Fibroblast of the aortic adventitia (primary cell): ENCODE data around the gene NBPF11. TPM values are rescaled to one million over a fixed set of nuclear protein-coding genes. Genes with fewer than 3 reads are reported as not detected.
"Not testable (repeated sequence)": the region's sequence is repeated elsewhere in the genome, so short reads cannot be mapped to it uniquely, and the experiment has no call there.

Experiments used
- DNase-seq: peaks from one replicate; pipeline ENCODE4 v3.0.0-alpha.2; 2010; ENCODE audit warnings: low read depth
- H3K4me3 ChIP-seq: 2 replicates; pipeline ENCODE4 v1.5.1; 2011; ENCODE audit warnings: low read depth, mild to moderate bottlenecking, control low read depth, low read length, moderate library complexity
- total RNA-seq: library from RNA; depleted of rRNA; stranded (reverse); fragments of >200 nt; gene quantifications from 2 replicates; pipeline ENCODE4 v1.2.3, GENCODE V29; 2012; ENCODE audit warnings: low replicate concordance
- TF ChIP-seq, protein P1 (sequence below): IDR thresholded peaks from 2 replicates; pipeline ENCODE4 v1.5.1; 2011; ENCODE audit warnings: mild to moderate bottlenecking, low read length, control low read depth, inconsistent platforms; ENCODE audit not compliant: insufficient read depth

Gene NBPF11
- 4.2 and 7.7 TPM in 2 replicates for total RNA-seq

GRCh38 chr1:148151911-148152656 lies at the start of gene NBPF11:
Gene NBPF11, minus strand, starts transcription at chr1:148152281. Its CDS starts 25,278 bp downstream, at chr1:148127003.
- H3K4me3 ChIP-seq = peak within 1 kb of the TSS; percentile 68
- peak; percentile 74 for DNase-seq

- not testable (repeated sequence) for DNase-seq, H3K4me3 ChIP-seq
These were observed 45.3 kb upstream of the NBPF11 start for GRCh38 chr1:148197396-148197795.

DNA sequence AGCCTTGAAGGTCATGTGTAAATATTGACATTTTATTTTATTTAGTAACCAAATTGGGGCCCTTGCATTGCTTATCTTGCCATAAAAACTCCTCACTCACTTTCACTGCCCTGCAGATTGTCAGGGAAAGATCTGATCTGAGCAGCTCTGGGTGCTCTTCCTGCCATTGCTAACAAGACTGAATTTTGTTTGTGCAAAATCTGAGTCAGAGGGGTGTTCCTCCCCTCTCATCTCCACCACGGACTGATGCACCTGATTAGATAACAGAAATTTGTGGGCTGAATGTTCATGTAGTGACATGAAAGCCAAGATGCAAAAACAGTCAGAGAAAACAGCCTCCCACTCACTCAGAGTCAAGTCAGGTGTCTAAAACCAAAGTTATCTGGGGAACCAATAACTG lies 44.9 kb upstream of the NBPF11 start:
- not testable (repeated sequence) for DNase-seq, H3K4me3 ChIP-seq

- H3K4me3 ChIP-seq = not testable (repeated sequence)
- DNase-seq = peak; percentile 10
These were observed 43.0 kb upstream of the NBPF11 start for GRCh38 chr1:148195115-148195514.

DNA sequence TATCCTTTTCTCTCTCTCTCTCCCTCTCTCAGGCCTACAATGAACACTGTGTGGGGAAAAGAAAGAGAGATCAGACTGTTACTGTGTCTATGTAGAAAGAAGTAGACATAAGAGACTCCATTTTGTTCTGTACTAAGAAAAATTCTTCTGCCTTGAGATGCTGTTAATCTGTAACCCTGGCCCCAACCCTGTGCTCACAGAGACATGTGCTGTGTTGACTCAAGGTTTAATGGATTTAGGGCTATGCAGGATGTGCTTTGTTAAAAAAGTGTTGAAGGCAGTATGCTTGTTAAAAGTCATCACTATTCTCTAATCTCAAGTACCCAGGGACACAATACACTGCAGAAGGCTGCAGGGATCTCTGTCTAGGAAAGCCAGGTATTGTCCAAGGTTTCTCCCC lies 36.7 kb upstream of the NBPF11 start:
- not testable (repeated sequence) for DNase-seq, H3K4me3 ChIP-seq

DNA sequence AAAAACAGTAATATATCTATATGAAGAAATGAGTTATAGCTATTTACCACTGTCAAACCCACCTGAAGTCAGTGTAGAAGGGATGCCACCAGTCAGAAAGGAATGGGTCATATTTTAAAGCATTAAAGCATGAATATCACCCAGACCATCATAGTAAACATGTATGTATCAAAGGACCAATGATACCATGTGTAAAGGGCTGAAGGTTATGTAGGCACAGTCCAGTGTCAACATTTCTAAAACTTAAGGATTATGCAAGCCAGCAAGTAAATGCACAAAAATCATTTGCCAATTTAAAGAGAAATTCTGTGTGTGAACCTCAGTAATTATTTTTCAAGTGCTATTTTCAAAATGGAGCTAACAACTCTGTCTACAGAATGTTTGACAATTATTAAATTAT lies 26.6 kb upstream of the NBPF11 start:
- H3K4me3 ChIP-seq, DNase-seq: not testable (repeated sequence)

DNA sequence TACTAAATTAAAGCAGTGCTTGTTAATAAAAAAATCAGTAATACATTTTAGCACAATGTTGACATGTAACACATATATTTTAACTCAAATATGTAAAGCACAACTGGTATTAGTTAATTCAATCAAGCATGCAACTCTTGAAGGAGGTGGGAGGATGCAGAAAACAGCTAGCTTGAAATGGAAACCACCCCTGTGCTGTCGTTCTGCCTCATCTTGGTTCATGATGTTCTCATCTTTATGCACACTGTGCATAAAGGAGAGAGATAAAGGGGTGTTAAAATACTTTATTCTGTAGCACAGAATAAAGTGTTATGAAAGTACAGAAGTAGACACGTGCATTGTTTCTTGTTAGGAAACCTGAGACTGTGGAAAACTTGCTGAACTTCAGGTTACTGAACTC lies 23.3 kb upstream of the NBPF11 start:
- not testable (repeated sequence) for DNase-seq, H3K4me3 ChIP-seq

DNA sequence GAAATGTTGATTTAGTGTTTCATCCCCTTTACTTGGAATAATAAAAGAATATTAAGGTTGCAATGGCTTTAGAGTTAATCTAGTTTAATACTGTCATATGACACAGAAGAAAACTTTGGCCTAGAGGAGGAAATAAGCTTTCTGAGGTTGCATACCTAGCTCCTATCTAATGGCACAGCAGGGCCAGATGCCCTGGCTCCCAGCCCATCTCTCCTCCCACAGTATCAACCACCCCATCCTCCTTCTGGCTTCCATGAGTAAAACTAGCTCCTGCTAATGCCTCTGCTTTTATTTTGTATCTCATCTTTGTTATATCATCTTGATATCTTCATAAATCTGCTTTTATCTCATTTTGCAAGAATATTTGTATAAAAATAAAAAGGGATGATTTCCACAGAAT lies 19.9 kb upstream of the NBPF11 start:
- H3K4me3 ChIP-seq = not testable (repeated sequence)

GRCh38 chr1:148166558-148167492 lies 14.7 kb upstream of the NBPF11 start:
- H3K4me3 ChIP-seq = no peak overlapping the region
- no peak for DNase-seq
- TF ChIP-seq, protein P1, sequence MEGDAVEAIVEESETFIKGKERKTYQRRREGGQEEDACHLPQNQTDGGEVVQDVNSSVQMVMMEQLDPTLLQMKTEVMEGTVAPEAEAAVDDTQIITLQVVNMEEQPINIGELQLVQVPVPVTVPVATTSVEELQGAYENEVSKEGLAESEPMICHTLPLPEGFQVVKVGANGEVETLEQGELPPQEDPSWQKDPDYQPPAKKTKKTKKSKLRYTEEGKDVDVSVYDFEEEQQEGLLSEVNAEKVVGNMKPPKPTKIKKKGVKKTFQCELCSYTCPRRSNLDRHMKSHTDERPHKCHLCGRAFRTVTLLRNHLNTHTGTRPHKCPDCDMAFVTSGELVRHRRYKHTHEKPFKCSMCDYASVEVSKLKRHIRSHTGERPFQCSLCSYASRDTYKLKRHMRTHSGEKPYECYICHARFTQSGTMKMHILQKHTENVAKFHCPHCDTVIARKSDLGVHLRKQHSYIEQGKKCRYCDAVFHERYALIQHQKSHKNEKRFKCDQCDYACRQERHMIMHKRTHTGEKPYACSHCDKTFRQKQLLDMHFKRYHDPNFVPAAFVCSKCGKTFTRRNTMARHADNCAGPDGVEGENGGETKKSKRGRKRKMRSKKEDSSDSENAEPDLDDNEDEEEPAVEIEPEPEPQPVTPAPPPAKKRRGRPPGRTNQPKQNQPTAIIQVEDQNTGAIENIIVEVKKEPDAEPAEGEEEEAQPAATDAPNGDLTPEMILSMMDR = no peak

More for the DNA sequence above, 19.9 kb upstream of the NBPF11 start:
- DNase-seq = not testable (repeated sequence)

GRCh38 chr1:148162363-148162762 lies 10.3 kb upstream of the NBPF11 start:
- TF ChIP-seq, protein P1 = no peak
- no peak for DNase-seq

More at GRCh38 chr1:148162363-148162762, 10.3 kb upstream of the NBPF11 start:
- H3K4me3 ChIP-seq = no peak overlapping the region
